DMS79 (cell line): ENCODE measurements around the gene MARS1.
"Not testable (repeated sequence)": the region's sequence is repeated elsewhere in the genome, so short reads cannot be mapped to it uniquely, and the experiment has no call there.

Experiments
- DNase-seq: peaks from one replicate; lab custom pipeline; 2025; lab: John Stamatoyannopoulos, UW

Gene MARS1

GRCh38 chr12:57517718-57518117 is 29.9 kb downstream of the MARS1 start:
- not testable (repeated sequence) for DNase-seq

GRCh38 chr12:57518176-57518919 is 30.5 kb downstream of the MARS1 start:
- DNase-seq, result no peak

GRCh38 chr12:57518920-57519795 is 31.3 kb downstream of the MARS1 start:
- DNase-seq, result no peak

GRCh38 chr12:57519796-57520052 is 31.9 kb downstream of the MARS1 start:
- no peak for DNase-seq

GRCh38 chr12:57520053-57520818 is 32.4 kb downstream of the MARS1 start, which contains the start of gene DDIT3:
Gene DDIT3 (minus strand): TSS chr12:57520514. CDS start chr12:57517406, 3,108 bp downstream.
- DNase-seq, result peak; percentile 86

GRCh38 chr12:57521525-57522010 is 33.7 kb downstream of the MARS1 start:
- no peak for DNase-seq

- DNase-seq, result peak; percentile 62
Observed at GRCh38 chr12:57522011-57522886, 34.4 kb downstream of the MARS1 start, which contains the start of gene MBD6. Gene MBD6 (plus strand): TSS chr12:57522824. CDS start chr12:57524304, 1,480 bp downstream.

- DNase-seq, result no peak
Observed at GRCh38 chr12:57522887-57523705, 35.2 kb downstream of the MARS1 start.

GRCh38 chr12:57523706-57524614 is 36.1 kb downstream of the MARS1 start:
- DNase-seq, result no peak

GRCh38 chr12:57524814-57525614 is 37.1 kb downstream of the MARS1 start:
- no peak for DNase-seq

- no peak for DNase-seq
Observed at GRCh38 chr12:57525615-57526383, 37.9 kb downstream of the MARS1 start.

GRCh38 chr12:57526477-57527126 is 38.7 kb downstream of the MARS1 start:
- no peak for DNase-seq

- no peak for DNase-seq
Observed at GRCh38 chr12:57527184-57527583, 39.3 kb downstream of the MARS1 start.

GRCh38 chr12:57528176-57528575 is 40.3 kb downstream of the MARS1 start:
- DNase-seq, result no peak

GRCh38 chr12:57528831-57529555 is 41.1 kb downstream of the MARS1 start:
- DNase-seq, result no peak

- DNase-seq, result no peak
Observed at GRCh38 chr12:57529831-57530230, 42.0 kb downstream of the MARS1 start.
